ENCODE measurements around the gene MRFAP1.

- TF ChIP-seq, protein P1, sequence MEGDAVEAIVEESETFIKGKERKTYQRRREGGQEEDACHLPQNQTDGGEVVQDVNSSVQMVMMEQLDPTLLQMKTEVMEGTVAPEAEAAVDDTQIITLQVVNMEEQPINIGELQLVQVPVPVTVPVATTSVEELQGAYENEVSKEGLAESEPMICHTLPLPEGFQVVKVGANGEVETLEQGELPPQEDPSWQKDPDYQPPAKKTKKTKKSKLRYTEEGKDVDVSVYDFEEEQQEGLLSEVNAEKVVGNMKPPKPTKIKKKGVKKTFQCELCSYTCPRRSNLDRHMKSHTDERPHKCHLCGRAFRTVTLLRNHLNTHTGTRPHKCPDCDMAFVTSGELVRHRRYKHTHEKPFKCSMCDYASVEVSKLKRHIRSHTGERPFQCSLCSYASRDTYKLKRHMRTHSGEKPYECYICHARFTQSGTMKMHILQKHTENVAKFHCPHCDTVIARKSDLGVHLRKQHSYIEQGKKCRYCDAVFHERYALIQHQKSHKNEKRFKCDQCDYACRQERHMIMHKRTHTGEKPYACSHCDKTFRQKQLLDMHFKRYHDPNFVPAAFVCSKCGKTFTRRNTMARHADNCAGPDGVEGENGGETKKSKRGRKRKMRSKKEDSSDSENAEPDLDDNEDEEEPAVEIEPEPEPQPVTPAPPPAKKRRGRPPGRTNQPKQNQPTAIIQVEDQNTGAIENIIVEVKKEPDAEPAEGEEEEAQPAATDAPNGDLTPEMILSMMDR (conservative IDR thresholded peaks at IDR 0.05 in 1 of 2, IDR thresholded peaks at IDR 0.05 in 1 of 2; ENCODE audit: low read depth in 1 of 2, low read length in 2 of 2), result no peak
- TF ChIP-seq EZH2 (IDR thresholded peaks at IDR 0.05; ENCODE audit: low read length, missing control alignments), result no peak
These were observed 31.2 kb downstream of the MRFAP1 start for GRCh38 chr4:6671648-6672047.
